DMS79 treated with DMSO at 0.1 percent for 48 hours (cell line): ENCODE data around the gene RAP2A.

Experiments used
- DNase-seq: peaks from one replicate; lab custom pipeline; 2025; lab: John Stamatoyannopoulos, UW

The RAP2A gene

GRCh38 chr13:97448503-97449251 is 14.7 kb downstream of the RAP2A start:
- DNase-seq, result no peak

- no peak for DNase-seq
These were observed 20.7 kb downstream of the RAP2A start for GRCh38 chr13:97454699-97455098.

GRCh38 chr13:97456047-97456446 is 22.1 kb downstream of the RAP2A start:
- DNase-seq, result no peak

DNA sequence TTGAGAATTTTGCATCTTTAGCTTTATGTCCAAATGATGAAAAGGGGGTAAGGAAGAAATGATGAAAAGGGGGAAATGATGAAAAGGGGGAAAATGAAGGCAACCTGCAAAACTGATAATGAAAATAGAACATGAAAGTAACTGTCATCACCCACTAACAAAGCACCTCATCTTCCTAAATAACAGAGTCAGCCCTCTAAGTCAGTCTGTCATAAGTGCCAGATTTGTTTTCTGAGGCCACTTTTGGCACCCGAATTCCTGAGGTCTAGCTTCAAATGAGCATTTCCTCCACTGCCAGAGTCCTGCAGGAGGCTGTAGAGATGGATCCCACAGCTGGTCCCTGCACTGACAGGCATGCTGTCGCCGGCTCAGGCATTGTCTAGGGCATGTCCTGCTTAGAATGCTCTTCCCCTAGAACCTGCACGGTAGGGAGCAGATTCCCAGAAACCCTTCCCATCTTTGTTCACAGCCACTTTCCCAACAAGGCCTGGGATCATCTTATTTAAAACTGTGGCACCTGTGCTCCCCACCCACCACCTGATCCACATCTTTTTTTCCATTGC is 25.3 kb downstream of the RAP2A start:
- DNase-seq, result no peak

GRCh38 chr13:97460004-97460775 is 26.2 kb downstream of the RAP2A start:
- no peak for DNase-seq

GRCh38 chr13:97460853-97461252 is 26.9 kb downstream of the RAP2A start:
- DNase-seq, result no peak

- DNase-seq, result no peak
These were observed 30.6 kb downstream of the RAP2A start for GRCh38 chr13:97464561-97464960.

GRCh38 chr13:97466722-97467121 is 32.8 kb downstream of the RAP2A start:
- no peak for DNase-seq

- DNase-seq, result no peak
These were observed 34.4 kb downstream of the RAP2A start for GRCh38 chr13:97468331-97468730.

DNA sequence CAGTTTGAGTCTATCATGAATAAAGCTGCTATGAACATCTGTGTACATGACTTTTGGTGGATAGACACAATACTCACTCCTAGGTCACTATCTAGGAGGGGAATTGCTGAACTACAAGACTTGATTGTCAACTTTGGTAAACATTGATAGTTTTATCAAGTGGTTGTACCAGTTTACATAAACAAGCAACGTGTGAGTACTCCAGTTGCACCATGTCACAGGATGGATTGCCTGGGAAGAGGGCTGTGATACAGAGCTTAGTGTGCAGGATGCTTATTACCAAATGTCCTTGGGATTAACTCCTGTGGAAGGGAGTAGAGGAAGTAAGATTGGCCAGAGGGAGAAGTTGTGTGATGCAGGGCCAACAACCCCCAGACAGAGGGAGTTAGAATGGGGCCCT is 37.7 kb downstream of the RAP2A start:
- DNase-seq, result no peak

DNA sequence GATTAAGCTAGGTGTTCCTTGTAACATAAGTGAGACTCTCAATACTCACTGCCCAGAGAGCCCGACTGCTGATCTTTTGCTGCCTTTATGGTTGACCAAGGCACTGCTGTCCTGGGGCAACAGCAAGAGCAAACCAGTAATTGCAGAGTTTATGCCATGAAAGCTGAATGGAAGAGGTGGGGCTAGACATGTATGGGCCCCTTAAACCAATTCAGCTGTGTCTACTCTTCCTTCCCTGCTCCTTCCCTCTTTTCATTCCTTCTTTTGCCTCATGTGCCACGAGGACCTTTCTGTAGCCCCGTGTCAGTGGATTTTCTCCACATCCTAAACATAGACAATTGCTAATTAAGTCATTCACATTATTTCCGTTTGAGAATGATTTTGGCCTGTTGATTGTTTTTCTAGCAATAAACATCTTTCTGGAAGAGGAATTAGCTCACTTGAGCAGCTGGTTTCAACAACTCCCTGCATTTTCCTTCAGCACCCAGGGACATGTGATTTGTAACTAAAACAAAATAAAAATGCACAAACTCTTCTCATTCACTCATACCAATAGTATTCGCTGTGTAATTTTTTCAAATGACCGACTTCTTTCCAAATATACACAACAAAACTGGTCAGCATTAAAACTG is 40.5 kb downstream of the RAP2A start:
- no peak for DNase-seq

DNA sequence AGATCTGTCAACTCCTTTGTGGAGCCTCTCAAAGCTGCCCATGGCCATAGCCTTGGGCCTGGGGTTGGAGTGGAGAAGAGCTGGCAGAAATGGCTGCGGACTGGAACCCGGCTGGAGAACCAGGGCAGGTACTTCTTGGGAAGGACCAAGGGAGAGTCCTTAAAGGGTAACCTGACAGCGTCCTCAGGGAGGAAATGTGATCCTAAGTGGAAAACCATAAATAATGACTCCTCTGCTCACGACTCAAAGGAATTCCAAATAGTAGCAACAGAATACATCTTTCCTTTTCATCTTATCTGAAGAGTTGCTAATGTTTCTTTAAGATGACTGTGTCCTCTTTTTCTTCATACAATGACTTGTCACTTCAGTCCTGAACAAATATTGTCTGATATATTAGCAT is 41.0 kb downstream of the RAP2A start:
- DNase-seq, result no peak

GRCh38 chr13:97477844-97478243 is 43.9 kb downstream of the RAP2A start:
- DNase-seq, result no peak

- DNase-seq, result no peak
These were observed 44.3 kb downstream of the RAP2A start for GRCh38 chr13:97478247-97478646.

DNA sequence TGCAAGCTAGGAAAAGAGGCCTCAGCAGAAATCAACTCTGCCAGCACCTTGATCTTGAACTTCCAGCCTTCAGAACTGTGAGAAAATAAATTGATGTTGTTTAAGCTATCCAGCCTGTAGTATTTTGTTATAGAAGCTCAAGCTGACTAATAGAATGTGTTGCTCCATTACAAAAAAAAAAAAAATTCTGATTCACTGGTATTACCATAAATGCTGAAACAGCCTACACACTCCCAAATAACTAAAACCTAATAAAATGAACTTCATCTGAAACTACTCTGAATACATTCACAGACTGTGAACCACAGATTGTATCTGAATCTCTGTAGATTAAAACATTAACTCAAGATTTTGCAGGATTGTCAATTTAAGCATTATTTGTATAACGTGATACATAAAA is 49.5 kb downstream of the RAP2A start:
- DNase-seq, result no peak

DNA sequence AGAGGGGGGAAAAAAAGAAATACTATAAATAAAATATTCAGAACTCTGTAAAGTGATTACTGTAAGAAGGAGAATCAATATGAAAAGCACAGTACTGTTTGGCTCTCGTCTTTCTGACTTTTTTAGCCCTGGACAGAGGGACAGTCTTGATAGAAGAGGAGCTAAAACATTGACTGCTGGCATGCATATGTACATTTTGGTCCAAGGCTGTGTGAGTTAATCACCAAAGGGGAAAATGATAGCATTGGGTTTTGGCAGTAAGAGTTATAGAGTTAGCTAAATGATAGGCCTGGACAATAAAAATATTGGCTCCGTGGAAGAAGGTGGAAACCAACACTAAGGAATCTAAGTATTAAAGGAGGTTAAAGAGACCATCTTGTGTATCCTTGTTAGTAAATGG is 50.3 kb downstream of the RAP2A start:
- DNase-seq, result no peak

DNA sequence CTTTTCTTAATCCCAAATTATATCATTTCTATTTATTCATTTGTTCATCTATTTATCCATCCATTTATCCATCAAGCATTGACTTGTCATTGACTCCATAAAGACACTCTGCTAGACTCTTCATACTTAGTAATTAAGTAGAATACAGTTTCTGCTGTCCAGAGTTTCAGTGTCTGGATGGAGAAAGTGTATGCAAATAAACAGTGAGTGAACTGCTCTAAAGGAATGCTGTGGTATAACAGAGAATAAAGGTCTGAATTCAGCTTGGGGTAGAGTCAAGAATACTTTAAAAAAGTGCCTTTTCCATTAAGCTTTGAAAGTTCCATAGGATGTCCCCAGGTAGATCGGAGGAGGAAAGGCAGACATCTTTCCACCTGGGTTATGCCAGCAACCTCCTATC is 51.4 kb downstream of the RAP2A start:
- no peak for DNase-seq

DNA sequence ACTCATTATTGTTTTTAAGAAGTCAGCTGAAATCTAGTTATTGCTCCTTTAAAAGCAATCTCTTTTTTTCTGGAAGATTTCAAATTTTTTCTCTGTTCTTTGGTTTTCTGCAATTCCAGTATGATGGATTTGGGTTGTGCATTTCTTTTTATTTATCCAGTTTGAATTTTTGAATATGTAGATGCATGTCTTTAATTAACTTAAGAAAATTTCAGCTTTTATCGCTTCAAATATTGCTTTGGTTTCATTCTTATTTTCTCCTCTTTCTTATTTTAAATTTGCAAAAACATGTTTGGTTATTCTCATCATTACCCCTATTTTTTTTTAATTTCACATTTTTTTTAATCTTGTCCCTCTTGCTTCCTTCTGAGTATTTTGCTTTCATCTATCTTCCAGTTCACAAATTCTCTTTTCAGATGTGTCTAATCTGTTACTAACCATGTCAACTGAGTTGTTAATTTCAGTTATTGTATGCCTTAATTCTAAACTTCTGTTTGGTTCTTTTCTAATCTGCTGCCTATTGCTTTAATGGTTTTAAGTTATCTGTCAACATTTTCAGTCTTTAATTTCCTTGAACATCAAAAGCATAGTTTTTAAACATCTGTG is 56.8 kb downstream of the RAP2A start:
- no peak for DNase-seq

GRCh38 chr13:97491452-97491851 is 57.5 kb downstream of the RAP2A start:
- no peak for DNase-seq

GRCh38 chr13:97492257-97492656 is 58.3 kb downstream of the RAP2A start:
- no peak for DNase-seq

DNA sequence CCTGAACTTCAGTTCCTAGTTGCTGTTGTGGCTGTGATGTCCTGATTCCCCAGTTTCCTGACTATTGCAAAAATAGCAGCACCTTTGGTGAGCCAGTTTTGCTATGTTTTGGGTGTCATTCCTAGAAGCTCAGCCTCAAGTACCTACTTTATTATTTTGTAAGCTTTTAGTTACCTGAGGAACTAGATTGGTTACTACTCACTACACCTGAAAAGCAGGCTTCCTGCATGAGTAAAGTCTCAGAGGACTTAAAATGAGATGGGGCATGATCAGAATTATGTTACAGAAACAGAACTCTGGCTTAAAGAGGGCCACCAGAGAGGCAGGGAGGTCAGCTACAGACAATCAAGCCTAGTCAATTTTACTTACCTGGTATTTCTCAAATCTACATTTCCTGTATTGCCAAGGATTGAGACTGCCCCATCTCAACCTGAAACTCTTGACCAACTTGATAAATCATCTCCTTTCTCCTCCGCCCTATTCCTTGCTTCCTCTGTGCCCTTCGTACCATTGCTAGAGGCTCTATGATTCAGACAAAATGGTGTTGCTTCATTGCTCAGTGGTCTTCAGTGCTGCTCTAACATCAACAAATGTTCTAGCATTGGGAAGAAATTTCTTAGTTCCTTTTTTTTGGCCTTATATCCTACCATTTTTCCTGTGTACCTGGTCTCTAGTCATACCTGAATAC is 58.9 kb downstream of the RAP2A start:
- no peak for DNase-seq

DNA sequence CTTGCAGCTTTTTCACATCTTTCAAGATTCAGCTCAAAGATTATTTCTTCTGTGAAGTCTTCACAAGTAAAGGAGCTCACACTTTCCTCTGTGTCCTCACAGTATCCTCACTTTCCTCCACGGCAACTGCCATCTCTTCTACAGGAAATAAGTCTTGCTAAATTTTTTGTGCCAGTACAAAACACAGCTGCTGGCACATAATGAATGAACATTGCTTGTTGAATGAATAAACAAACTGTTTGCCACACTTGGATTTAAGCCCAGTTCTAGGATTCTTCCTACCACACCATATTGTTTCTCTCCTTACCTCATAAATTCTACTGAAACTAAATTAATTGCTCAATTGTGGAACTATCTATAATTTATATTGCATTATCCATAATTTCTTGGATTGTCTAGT is 59.5 kb downstream of the RAP2A start:
- no peak for DNase-seq
